ENCODE measurements around the gene SLC7A5.

DNA sequence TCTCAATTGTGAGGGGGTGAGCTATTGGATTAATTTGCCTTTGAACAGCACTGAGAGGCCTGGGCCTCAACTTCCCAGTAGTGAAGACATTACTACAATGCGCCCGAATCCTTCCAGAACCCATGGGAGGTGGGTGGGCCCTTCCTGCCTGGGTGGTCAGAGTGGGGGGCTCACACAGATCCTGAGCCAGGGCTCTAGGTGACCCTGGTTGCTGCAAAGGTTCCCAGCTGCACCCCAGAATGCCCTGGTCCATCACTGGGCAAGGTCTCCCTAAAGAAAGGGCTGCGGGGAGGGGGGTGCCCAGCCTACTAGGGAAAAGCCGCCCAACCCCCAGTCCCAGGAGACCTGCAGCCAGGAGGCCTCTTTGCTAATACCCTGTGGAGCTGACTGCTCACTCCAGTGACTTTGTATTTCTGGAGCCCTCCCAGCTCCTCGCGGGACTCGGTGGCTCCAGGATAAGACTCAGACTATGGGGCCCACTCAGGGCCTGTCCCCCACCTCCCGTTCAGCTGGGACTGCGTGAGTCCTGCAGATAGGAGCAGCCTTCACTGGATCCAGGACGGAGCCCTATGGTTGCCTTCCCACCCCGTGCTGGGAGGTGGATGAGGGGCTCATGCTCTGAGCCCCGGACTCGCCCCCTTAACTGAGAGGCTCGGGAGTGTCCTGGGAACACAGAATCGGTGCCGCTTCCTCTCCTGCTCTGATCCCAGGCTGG is 40.2 kb downstream of the SLC7A5 start:
- TF ChIP-seq, protein P1, sequence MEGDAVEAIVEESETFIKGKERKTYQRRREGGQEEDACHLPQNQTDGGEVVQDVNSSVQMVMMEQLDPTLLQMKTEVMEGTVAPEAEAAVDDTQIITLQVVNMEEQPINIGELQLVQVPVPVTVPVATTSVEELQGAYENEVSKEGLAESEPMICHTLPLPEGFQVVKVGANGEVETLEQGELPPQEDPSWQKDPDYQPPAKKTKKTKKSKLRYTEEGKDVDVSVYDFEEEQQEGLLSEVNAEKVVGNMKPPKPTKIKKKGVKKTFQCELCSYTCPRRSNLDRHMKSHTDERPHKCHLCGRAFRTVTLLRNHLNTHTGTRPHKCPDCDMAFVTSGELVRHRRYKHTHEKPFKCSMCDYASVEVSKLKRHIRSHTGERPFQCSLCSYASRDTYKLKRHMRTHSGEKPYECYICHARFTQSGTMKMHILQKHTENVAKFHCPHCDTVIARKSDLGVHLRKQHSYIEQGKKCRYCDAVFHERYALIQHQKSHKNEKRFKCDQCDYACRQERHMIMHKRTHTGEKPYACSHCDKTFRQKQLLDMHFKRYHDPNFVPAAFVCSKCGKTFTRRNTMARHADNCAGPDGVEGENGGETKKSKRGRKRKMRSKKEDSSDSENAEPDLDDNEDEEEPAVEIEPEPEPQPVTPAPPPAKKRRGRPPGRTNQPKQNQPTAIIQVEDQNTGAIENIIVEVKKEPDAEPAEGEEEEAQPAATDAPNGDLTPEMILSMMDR (IDR thresholded peaks at IDR 0.05; ENCODE audit: insufficient read depth, low read length): no peak
- TF ChIP-seq, protein P2, sequence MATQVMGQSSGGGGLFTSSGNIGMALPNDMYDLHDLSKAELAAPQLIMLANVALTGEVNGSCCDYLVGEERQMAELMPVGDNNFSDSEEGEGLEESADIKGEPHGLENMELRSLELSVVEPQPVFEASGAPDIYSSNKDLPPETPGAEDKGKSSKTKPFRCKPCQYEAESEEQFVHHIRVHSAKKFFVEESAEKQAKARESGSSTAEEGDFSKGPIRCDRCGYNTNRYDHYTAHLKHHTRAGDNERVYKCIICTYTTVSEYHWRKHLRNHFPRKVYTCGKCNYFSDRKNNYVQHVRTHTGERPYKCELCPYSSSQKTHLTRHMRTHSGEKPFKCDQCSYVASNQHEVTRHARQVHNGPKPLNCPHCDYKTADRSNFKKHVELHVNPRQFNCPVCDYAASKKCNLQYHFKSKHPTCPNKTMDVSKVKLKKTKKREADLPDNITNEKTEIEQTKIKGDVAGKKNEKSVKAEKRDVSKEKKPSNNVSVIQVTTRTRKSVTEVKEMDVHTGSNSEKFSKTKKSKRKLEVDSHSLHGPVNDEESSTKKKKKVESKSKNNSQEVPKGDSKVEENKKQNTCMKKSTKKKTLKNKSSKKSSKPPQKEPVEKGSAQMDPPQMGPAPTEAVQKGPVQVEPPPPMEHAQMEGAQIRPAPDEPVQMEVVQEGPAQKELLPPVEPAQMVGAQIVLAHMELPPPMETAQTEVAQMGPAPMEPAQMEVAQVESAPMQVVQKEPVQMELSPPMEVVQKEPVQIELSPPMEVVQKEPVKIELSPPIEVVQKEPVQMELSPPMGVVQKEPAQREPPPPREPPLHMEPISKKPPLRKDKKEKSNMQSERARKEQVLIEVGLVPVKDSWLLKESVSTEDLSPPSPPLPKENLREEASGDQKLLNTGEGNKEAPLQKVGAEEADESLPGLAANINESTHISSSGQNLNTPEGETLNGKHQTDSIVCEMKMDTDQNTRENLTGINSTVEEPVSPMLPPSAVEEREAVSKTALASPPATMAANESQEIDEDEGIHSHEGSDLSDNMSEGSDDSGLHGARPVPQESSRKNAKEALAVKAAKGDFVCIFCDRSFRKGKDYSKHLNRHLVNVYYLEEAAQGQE (IDR thresholded peaks at IDR 0.05; ENCODE audit: insufficient replicate concordance, low read depth): no peak
- TF ChIP-seq POLR2AphosphoS5 (IDR thresholded peaks at IDR 0.05; ENCODE audit: low read depth) (no peak; the same call in none of the 2 replicates), GABPA (IDR thresholded peaks at IDR 0.05; ENCODE audit: low read depth) (no peak)

All from HL-60 (cell line).